Stimulated activated CD4-positive, alpha-beta T cell treated with anti-CD3 and anti-CD28 coated beads, Interleukin-15, amount 100 ng/mL, for 48 hours (primary cell): ENCODE data around the gene CD6.

Source experiments
- DNase-seq, 2 donors: peaks; one replicate each; pipeline ENCODE4 v3.0.0-alpha.2; 2020; ENCODE audit warnings: low read depth in 2 of 2

The CD6 gene

DNA sequence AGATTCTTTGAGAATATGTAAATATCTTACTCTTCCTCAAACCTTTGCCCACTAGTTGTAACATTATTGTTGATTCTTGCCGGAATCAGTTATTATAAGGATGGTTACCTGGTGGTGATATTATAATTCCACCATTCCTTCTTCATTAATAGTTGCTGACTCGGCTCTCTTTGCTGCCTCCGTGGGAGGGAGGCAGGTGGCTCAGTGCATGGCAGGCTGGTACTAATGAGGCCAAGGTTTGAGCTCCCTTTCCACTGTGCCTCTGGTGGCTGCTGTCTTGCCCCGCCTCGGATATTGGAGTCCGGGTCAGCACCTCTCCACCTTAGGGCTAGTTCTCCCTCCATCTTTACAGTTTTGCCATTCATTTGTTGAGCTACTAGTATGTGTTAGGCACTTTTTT lies 12.7 kb downstream of the CD6 start:
- no peak for DNase-seq

GRCh38 chr11:60984636-60985035 lies 13.2 kb downstream of the CD6 start:
- DNase-seq, result no peak

GRCh38 chr11:60985501-60985900 lies 14.0 kb downstream of the CD6 start:
- DNase-seq, result no peak

DNA sequence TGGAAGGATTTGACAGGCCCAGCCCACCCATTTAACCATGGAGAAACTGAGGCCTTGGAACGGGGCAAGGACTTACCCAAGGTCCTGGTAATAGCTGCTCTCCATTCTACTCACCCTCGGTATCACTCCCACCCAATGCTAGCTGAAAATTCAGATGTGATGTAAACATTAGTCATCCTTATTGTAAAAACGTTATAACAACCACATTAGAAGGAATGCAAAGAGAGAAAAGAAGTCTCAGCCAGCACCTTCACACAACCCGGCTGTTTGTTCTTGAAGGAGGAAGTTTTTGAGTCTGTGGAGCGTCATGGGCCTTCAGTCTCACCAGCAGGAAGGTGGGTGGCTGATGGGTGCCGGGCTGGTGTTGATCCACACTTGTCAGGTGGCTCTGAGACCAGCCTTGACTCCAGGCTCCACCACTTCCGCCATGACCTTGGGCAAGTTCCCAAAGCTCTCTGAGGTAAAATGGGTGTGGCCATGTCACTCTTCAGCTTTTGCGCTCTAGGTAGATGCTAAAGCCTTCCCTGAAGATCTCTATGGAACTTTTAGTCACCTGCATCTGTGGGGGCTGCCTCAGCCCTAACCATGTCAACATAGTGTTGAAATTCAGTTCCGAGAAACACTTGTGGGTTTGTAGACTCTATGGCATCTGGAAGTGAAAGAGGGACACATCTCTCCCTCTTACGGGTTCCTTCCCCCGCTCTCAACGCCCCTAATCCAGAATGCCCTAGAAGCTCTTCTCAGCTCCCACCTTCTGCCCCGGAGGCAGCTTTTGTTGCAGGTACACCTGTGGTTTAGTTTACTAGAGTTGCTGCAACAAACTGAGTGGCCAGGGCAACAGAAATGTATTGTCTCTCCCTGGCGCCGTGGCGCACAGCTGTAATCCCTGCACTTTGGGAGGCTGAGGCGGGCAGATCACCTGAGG lies 14.8 kb downstream of the CD6 start:
- peak; percentile 86 to 95 for DNase-seq

DNA sequence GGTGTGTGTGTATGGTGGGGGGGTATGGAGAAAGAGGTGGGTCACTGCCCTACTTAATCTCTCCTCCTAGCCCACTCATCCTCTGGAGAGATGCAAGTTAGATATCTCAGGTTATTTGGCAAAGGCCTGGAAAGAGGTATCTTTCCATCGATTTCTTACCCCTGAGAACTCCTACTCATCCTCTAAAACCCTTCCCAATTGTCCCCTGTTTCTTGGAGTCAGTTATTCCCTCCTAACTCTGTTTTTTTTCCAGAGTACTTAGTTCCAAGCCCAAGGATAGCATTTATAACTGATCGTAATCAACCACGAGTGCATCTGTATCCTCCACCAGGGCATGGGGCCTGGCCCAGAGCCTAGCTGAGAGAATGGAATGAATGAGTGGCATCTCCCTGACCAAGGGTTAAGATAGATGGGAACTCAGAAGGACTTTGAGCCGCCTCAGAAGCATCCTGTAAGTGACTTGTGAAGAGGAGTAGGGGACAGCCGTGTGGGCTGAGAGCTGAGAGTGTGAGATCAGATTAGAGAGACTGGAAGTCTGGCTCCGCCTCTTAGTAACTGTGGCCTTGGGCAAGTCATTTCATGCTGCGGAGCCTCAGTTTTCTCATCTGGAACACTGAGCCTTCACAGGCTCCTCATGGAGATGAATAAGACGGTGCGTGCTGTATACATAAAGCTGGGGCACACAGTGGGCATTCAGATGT lies 16.2 kb downstream of the CD6 start:
- DNase-seq, result peak; percentile 71 to 73

DNA sequence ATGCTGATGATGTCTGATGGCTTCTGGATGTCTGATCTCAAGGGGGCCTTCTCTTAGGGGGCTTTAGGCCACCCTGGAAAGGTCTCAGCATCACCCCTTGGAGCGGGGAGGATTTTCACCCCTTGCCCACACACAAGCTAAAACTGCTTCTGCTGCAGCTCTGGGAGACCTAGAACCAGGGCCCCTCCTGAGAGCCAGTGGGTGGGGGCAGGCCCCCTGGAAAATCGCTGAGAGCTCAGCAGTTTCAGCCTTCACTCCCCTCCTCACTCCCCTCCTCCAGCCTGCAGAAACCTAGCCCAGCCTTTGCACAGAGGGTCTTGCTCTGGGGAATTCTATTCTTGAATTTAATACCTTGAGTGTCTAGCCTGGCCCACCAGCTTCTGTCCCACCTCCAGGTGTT lies 17.2 kb downstream of the CD6 start:
- no peak for DNase-seq

- DNase-seq, result no peak
Observed at GRCh38 chr11:60989093-60989650, 17.7 kb downstream of the CD6 start.

DNA sequence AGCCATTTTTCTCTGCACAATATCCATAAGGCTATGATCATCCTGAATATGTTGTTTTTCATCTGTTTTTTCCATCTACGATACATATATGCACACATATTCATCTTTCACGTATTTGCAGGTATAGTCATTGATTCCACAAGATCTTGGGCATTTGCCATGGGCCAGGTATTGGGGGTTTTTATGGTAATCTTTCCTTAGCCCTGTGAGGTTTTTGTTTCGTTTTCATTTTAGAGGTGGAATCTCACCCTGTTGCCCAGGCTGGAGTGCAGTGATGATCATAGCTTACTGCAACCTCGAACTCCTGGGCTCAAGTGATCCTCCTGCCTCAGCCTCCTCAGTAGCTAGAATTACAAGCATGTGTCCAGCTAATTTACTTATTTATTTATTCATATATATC lies 20.0 kb downstream of the CD6 start:
- no peak for DNase-seq

DNA sequence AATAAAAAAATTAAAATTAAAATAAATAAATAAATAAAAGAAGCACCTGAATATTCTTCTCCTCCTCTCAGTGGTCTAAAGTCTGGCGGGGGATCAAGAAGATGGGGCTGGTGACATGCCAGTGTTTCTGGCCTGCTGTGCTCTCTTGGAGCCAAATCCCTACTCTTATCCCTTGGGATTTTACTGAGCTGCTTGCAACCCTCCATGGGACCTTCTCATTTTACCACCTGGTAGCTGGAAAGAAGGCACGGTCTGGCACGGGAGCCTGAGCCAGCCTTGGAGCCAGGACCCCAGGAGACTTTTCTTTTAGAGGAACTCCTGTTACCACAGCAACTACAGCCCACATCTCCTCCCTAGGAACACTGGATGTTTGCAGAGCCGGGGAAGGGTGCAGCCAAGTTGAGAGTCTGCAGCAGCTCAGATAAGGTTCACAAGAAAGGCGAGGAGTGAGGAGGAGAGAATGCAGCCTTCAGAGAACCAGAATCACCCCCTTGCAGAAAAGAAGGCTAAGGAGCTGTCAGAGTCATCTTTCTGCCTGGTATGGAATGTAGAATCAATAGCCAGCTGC lies 21.4 kb downstream of the CD6 start:
- DNase-seq, result no peak

GRCh38 chr11:60993615-60994014 lies 22.1 kb downstream of the CD6 start:
- DNase-seq, result no peak

GRCh38 chr11:60994541-60995080 lies 23.1 kb downstream of the CD6 start:
- no peak for DNase-seq

DNA sequence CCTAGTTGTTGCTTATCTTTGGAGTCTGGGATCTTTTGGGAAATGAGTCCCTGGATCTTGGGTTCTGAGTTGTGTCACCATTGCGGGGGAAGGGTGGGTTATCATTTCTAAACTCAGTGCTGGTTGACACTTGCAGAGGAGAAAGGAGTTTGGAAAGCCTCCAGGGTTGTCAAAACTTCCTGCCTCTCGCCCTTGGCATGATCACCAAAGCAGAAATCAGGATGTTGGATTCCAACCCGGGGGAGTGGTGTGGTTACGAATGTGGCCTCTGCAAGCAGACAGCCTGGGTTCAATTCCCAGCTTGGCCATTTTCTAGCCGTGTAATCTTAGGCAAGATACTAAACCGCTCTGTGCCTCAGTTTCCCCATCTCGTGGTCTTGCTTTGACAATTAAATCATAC lies 24.3 kb downstream of the CD6 start:
- DNase-seq, result no peak

GRCh38 chr11:60996381-60997138 lies 25.1 kb downstream of the CD6 start:
- DNase-seq, result no peak

- no peak for DNase-seq
Observed at GRCh38 chr11:61000426-61000825, 28.9 kb downstream of the CD6 start.

- DNase-seq, result no peak
Observed at GRCh38 chr11:61001931-61002330, 30.5 kb downstream of the CD6 start.

- no peak for DNase-seq
Observed at GRCh38 chr11:61002598-61002997, 31.1 kb downstream of the CD6 start.

GRCh38 chr11:61004180-61004611 lies 32.7 kb downstream of the CD6 start:
- no peak for DNase-seq

GRCh38 chr11:61004761-61005181 lies 33.3 kb downstream of the CD6 start:
- no peak for DNase-seq

DNA sequence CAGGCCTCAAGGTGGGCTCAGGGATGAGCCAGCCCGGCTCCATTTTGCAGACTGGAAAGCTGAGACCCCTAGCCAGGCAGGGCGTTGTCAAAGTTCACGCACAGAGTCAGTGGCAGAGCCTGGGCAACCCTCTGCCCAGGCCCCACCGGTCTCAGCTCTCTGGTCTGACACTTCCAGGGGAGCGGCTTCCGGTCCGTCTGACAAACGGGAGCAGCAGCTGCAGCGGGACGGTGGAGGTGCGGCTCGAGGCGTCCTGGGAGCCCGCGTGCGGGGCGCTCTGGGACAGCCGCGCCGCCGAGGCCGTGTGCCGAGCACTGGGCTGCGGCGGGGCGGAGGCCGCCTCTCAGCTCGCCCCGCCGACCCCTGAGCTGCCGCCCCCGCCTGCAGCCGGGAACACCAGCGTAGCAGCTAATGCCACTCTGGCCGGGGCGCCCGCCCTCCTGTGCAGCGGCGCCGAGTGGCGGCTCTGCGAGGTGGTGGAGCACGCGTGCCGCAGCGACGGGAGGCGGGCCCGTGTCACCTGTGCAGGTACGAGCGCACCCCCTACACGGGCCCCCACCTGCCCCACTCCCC lies 36.0 kb downstream of the CD6 start:
- DNase-seq, result no peak

DNA sequence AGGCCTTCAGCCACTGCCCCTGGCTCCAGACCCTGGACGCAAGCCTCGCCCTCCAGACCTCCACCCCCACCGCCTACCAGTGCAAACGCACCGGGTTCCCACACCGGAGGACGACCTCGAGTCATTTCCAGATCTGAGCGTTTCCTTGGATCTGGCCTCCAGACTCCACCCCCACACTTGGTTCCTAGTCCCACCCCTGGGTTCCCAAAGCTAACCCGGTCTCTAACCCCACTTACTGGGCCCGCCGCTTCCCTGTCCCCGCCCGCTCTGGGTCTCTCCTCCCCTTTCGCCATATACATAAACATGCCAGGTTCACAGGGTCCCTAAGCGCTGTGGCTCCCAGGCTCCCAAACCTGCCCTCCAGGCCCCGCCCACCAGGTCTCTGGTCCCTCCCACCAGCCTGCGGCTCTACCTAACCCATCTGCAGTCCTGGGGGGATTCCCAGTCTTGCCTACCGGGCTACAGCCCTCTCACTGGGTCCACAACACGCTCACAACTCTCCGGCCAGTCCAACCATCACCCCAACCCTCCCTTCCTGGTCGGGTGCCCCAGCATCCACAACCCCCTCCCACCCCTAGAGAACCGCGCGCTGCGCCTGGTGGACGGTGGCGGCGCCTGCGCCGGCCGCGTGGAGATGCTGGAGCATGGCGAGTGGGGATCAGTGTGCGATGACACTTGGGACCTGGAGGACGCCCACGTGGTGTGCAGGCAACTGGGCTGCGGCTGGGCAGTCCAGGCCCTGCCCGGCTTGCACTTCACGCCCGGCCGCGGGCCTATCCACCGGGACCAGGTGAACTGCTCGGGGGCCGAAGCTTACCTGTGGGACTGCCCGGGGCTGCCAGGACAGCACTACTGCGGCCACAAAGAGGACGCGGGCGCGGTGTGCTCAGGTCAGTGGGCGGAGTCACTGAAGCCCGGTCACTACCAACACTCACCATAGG lies 36.7 kb downstream of the CD6 start:
- no peak for DNase-seq
